Measurements from ENCODE around the gene ZBTB16. TPM values are rescaled to one million over a fixed set of nuclear protein-coding genes. Genes with fewer than 3 reads are reported as not detected.
"Not testable (repeated sequence)": the region's sequence is repeated elsewhere in the genome, so short reads cannot be mapped to it uniquely, and the experiment has no call there.

The ZBTB16 gene
- total RNA-seq, 3 donors from 2014 or later, result 4.9 to 82.1 (median 48.8) TPM

DNA sequence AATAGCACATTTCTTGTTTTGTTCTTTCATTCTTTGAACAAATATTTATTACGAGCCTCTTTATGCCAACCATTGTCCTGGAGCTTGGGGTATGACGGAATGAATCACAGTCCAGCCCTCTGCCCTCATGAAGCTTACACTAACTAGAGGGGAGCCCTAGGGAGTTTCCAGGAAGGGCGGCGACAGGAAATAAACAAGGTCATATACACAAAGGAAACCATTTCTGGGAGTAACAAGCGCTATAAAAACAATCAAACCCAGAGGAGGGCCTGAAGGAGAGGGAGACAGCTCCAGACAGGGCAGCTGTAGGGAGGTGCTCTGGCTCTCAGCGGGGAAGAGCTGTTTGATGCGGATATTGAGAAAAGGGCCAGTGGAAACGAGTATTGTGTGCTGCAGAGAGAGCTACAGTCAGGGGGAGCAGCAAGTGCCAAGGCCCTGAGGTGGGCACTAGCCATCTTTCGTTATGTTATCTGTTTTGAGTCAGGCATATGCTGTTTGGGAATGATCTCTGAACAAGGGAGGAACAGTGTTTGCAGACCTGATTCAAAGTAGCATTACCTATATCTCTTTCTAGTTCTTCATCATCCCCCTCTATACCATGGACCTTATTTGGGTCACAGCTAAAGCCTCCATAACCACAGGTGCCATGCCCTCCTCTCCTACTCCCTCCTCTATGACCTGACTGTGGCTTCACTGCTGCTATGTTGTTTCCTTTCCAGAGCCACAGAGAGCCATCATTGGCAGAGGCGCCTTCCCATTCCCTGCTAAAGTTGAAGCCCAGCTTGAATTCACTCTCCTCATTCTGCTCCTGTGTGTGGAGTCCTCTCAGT, 15.3 kb upstream of the ZBTB16 start:
- ATAC-seq (peak; percentile 79), DNase-seq (peak; percentile 57 to 79 (median 57))
- intact Hi-C loops (cut with DNase I, micrococcal nuclease), result no loop called here
- Histone ChIP-seq H3K9me3 (no peaks in the 10 kb centered on the region), H3K36me3 (ENCODE audit: low read depth) (no peaks in the 10 kb centered on the region), H3K4me3 (no peak overlapping the region), H3K4me1 (ENCODE audit: low read depth) (peaks cover 27% of the 10 kb centered on the region)
- TF ChIP-seq, protein P1, sequence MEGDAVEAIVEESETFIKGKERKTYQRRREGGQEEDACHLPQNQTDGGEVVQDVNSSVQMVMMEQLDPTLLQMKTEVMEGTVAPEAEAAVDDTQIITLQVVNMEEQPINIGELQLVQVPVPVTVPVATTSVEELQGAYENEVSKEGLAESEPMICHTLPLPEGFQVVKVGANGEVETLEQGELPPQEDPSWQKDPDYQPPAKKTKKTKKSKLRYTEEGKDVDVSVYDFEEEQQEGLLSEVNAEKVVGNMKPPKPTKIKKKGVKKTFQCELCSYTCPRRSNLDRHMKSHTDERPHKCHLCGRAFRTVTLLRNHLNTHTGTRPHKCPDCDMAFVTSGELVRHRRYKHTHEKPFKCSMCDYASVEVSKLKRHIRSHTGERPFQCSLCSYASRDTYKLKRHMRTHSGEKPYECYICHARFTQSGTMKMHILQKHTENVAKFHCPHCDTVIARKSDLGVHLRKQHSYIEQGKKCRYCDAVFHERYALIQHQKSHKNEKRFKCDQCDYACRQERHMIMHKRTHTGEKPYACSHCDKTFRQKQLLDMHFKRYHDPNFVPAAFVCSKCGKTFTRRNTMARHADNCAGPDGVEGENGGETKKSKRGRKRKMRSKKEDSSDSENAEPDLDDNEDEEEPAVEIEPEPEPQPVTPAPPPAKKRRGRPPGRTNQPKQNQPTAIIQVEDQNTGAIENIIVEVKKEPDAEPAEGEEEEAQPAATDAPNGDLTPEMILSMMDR (IDR thresholded peaks at IDR 0.05), result no peak

DNA sequence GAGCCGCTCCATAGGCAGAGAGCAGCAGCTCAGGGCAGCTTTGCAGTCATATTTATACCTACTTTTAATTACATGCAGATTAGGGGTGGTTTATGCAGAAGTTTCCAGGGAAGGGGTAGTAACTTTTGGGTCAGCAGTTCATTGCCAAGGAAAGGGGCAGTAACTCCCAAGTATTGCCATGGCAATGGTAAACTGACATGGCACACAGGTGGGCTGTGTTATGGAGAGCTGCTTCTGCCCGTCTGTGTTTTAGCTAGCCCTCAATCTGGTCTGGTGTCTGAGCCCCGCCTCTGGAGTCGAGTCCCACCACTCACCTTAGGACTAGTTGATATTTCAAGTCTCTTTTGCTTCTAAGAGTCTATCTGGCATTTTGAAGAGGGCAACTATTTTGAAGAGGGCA, 12.2 kb upstream of the ZBTB16 start:
- DNase-seq (no peak), ATAC-seq (no peak)
- H3K9me3 ChIP-seq, result no peaks in the 10 kb centered on the region
- TF ChIP-seq, protein P1 (IDR thresholded peaks at IDR 0.05), result no peak
- no peak overlapping the region for H3K4me3 ChIP-seq
- peaks cover 22% of the 10 kb centered on the region for H3K4me1 ChIP-seq (ENCODE audit: low read depth)
- intact Hi-C loops (cut with DNase I, micrococcal nuclease), result no loop called here
- H3K36me3 ChIP-seq (ENCODE audit: low read depth), result no peaks in the 10 kb centered on the region

DNA sequence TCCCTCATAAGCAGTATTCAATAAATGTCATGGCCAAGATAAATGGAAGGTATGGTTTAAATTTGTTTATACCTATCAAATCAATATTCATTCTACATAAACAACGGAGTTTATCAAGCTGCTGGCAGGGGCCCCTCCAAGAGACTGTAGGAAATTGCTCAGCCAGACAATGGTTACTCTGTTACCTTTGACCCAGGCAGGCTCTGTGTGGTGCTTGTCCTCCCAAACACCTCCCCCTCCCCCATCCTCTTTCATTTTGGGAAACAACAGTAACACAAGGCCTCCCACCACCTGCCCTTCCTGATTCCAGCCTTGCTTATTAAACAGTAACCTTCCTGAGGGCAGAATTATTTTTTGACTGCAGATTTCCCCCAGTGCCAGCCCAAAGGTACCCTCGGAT, 10.5 kb upstream of the ZBTB16 start:
- ATAC-seq (no peak), DNase-seq (no peak)
- TF ChIP-seq, protein P1 (IDR thresholded peaks at IDR 0.05), result no peak
- H3K9me3 ChIP-seq, result no peaks in the 10 kb centered on the region
- intact Hi-C loops (cut with DNase I, micrococcal nuclease), result no loop called here
- H3K4me1 ChIP-seq (ENCODE audit: low read depth), result peaks cover 10% of the 10 kb centered on the region
- H3K4me3 ChIP-seq, result no peak overlapping the region
- no peaks in the 10 kb centered on the region for H3K36me3 ChIP-seq (ENCODE audit: low read depth)

DNA sequence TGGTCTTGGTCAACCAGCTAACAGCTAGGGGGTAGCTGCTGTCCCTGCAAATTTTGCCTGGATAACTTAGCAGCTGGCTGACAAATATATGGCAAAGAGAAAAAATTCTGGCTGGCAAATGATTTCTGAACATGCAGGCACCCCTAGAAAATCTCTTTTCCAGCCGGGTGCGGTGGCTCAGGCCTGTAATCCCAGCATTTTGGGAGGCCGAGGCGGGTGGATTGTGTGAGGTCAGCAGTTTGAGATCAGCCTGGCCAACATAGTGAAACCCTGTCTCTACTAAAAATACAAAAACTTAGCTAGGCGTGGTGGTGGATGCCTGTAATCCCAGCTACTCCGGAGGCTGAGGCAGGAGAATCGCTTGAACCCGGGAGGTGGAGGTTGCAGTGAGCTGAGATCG, 9.7 kb upstream of the ZBTB16 start:
- ATAC-seq; intact Hi-C loops (cut with DNase I, micrococcal nuclease); H3K4me3 ChIP-seq; H3K4me1 ChIP-seq (ENCODE audit: low read depth); H3K9me3 ChIP-seq; H3K36me3 ChIP-seq (ENCODE audit: low read depth); DNase-seq: not testable (repeated sequence)

DNA sequence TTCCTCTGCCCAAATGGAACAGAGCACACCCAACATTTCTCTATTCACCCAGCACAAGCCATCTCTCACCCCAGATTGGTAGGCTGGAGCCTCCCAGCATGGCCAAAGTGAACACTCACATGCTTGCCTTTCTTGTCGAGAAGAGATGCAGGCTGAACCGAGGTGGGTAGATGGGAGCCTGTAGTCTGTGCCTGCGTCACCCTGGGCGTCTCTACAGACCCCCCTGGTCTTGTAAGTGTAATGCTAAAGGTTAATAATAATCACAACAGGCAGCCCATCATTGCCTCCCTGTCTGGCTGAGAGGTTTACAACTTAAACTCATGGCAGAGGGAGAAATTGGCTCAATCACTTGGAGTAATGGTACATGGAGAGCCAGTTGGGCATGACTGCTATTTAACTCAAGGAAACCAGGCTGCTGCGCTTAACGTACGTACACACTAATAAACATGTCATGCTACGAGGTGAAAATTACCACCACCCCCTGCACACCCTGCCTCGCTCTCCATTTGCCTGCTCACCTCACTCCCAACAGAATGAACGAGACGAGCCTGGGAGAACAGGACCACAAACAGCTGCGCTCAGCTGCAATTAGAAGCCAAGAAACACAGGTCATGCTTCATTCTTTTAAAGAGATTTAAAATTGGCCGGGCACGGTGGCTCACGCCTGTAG, 9.1 kb upstream of the ZBTB16 start:
- H3K4me1 ChIP-seq (ENCODE audit: low read depth), result peaks cover 4% of the 10 kb centered on the region
- no peaks in the 10 kb centered on the region for H3K9me3 ChIP-seq
- ATAC-seq (no peak), DNase-seq (no peak)
- H3K4me3 ChIP-seq, result no peak overlapping the region
- H3K36me3 ChIP-seq (ENCODE audit: low read depth), result no peaks in the 10 kb centered on the region
- intact Hi-C loops (cut with DNase I, micrococcal nuclease), result no loop called here
- TF ChIP-seq, protein P1 (IDR thresholded peaks at IDR 0.05), result no peak

DNA sequence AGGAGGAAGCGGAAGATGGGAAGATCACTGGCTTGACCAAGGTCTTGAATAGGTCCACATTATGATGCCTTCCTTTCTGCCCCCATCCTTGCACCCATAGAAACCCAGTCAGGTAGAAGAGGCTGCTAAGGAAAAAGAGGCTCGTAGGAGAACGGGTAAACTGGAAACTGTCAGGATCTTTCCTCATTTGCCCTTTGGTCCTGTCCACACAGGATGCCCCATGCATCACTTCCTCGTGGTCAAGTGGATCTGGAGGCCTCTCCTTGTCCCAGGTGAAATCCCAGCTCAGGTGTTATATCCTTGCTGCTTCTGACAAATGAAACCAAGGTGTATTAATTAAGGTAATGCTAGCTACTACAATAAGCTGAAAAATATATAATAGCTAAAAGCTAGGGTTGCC, 8.0 kb upstream of the ZBTB16 start:
- TF ChIP-seq, protein P1 (IDR thresholded peaks at IDR 0.05), result no peak
- no peaks in the 10 kb centered on the region for H3K9me3 ChIP-seq
- H3K4me1 ChIP-seq (ENCODE audit: low read depth), result peaks cover 4% of the 10 kb centered on the region
- DNase-seq (no peak), ATAC-seq (peak; percentile 37)
- intact Hi-C loops (cut with DNase I, micrococcal nuclease), result no loop called here
- H3K4me3 ChIP-seq, result no peak overlapping the region
- no peaks in the 10 kb centered on the region for H3K36me3 ChIP-seq (ENCODE audit: low read depth)

Measured in mucosa of descending colon (tissue), 3 donors.